GM19193 (cell line): ENCODE measurements around the gene PCSK5.

Source experiments
- POLR2A ChIP-seq: IDR thresholded peaks from 4 replicates; pipeline ENCODE4 v1.6.1; 2011; ENCODE audit not compliant: insufficient read depth, insufficient read length; ENCODE audit errors: extremely low read depth

The PCSK5 gene

GRCh38 chr9:76400534-76401096, 510.1 kb downstream of the PCSK5 start:
- TF ChIP-seq POLR2A, result no peak

GRCh38 chr9:76401176-76401575, 510.7 kb downstream of the PCSK5 start:
- no peak for TF ChIP-seq POLR2A

- TF ChIP-seq POLR2A, result no peak
These were observed 511.3 kb downstream of the PCSK5 start for GRCh38 chr9:76401580-76402354.

GRCh38 chr9:76403352-76403751, 512.9 kb downstream of the PCSK5 start:
- no peak for TF ChIP-seq POLR2A

GRCh38 chr9:76404401-76404800, 513.9 kb downstream of the PCSK5 start:
- no peak for TF ChIP-seq POLR2A

GRCh38 chr9:76405340-76405739, 514.9 kb downstream of the PCSK5 start:
- no peak for TF ChIP-seq POLR2A

- TF ChIP-seq POLR2A, result no peak
These were observed 515.4 kb downstream of the PCSK5 start for GRCh38 chr9:76405868-76406267.
